ENCODE results near the gene C19orf53.

DNA sequence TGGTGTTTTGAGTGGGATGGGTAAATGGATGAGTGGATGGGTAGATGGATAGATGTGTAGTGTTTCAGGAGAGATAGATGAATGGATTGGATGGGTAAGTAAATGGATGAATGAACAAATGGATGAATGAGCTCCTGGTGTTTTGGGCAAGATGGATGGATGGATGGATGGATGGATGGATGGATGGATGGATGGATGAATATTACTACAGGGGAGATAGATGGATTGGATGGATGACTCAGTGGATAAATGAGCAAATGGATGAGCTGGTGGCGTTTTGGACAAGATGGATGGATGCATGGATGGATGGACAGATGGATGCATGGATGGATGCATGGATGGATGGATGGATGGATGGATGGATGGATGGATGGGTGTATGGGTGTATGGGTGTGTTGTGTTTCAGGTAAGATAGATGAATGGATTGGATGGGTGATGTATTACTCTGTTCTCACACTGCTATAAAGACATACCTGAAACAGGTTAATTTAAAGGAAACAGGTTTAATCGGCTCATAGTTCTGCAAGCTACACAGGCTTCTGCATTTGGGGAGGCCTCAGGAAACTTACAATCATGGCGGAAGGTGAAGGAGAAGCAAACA, 33.3 kb downstream of the C19orf53 start:
- TF ChIP-seq, protein P1, sequence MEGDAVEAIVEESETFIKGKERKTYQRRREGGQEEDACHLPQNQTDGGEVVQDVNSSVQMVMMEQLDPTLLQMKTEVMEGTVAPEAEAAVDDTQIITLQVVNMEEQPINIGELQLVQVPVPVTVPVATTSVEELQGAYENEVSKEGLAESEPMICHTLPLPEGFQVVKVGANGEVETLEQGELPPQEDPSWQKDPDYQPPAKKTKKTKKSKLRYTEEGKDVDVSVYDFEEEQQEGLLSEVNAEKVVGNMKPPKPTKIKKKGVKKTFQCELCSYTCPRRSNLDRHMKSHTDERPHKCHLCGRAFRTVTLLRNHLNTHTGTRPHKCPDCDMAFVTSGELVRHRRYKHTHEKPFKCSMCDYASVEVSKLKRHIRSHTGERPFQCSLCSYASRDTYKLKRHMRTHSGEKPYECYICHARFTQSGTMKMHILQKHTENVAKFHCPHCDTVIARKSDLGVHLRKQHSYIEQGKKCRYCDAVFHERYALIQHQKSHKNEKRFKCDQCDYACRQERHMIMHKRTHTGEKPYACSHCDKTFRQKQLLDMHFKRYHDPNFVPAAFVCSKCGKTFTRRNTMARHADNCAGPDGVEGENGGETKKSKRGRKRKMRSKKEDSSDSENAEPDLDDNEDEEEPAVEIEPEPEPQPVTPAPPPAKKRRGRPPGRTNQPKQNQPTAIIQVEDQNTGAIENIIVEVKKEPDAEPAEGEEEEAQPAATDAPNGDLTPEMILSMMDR (IDR thresholded peaks at IDR 0.05; ENCODE audit: extremely low read depth in 1 of 2, insufficient read depth in 1 of 2, low read depth in 1 of 2, low read length in 2 of 2), result no peak
- no peak for TF ChIP-seq POLR2A (IDR thresholded peaks at IDR 0.05; ENCODE audit: low read depth, low read length)
